Measurements from ENCODE around the gene SPTBN5. TPM values are rescaled to one million over a fixed set of nuclear protein-coding genes. Genes with fewer than 3 reads are reported as not detected.
A peak's percentile ranks its signal among the peaks of the same experiment; 100 is the strongest.

SPTBN5 gene
- total and polyA plus RNA-seq, 4 donors = 1.6 to 3.5 (median 1.9) TPM

- no peaks in the 10 kb centered on the region for H3K27me3 ChIP-seq (ENCODE audit: control insufficient read depth in 3 of 3, insufficient read depth in 3 of 3, low read length in 2 of 3)
- peaks cover 0 to 22% (median 2%) of the 10 kb centered on the region in 4 donors for H3K36me3 ChIP-seq (ENCODE audit: control insufficient read depth in 4 of 4, insufficient read depth in 4 of 4, low read length in 4 of 4)
- TF ChIP-seq CTCF (IDR thresholded peaks at IDR 0.05; ENCODE audit: control extremely low read depth, extremely low read depth) = no peak
- WGBS, 2 donors = 73 to 87% methylated on average over 9 of the region's 9 CpGs
- H3K9me3 ChIP-seq (ENCODE audit: control insufficient read depth in 4 of 4, insufficient read depth in 3 of 4, low read length in 3 of 4) = no peaks in the 10 kb centered on the region
- peaks cover 0 to 39% (median 13%) of the 10 kb centered on the region in 5 donors for H3K4me1 ChIP-seq (ENCODE audit: control insufficient read depth in 5 of 5, insufficient read depth in 5 of 5, low read length in 5 of 5)
- ATAC-seq (ENCODE audit: insufficient read depth, low FRiP score) = no peak
- DNase-seq = no peak
- H3K4me3 ChIP-seq = no peak overlapping the region
- no peak overlapping the region for H3K9ac ChIP-seq (ENCODE audit: insufficient read depth in 1 of 2, low read length in 2 of 2)
- H3K27ac ChIP-seq (ENCODE audit: low read depth in 1 of 2, low read length in 1 of 2) = peak overlapping the region in 1 of 2 donors; percentile 71
Observed at GRCh38 chr15:41921167-41921566, 27.3 kb upstream of the SPTBN5 start.

- ATAC-seq (ENCODE audit: insufficient read depth, low FRiP score) (no peak), DNase-seq (peak in 1 of 3 donors; percentile 31)
- 49 to 67% methylated on average over 3 of the region's 3 CpGs for WGBS, 2 donors
- peaks cover 0 to 24% (median 2%) of the 10 kb centered on the region in 4 donors for H3K36me3 ChIP-seq (ENCODE audit: control insufficient read depth in 4 of 4, insufficient read depth in 4 of 4, low read length in 4 of 4)
- no peaks in the 10 kb centered on the region for H3K9me3 ChIP-seq (ENCODE audit: control insufficient read depth in 4 of 4, insufficient read depth in 3 of 4, low read length in 3 of 4)
- H3K9ac ChIP-seq (ENCODE audit: insufficient read depth in 1 of 2, low read length in 2 of 2) = no peak overlapping the region
- peak overlapping the region in 1 of 2 donors; percentile 80 for H3K27ac ChIP-seq (ENCODE audit: low read depth in 1 of 2, low read length in 1 of 2)
- H3K4me3 ChIP-seq = no peak overlapping the region
- no peak for TF ChIP-seq CTCF (IDR thresholded peaks at IDR 0.05; ENCODE audit: control extremely low read depth, extremely low read depth)
- peaks cover 0 to 43% (median 7%) of the 10 kb centered on the region in 5 donors for H3K4me1 ChIP-seq (ENCODE audit: control insufficient read depth in 5 of 5, insufficient read depth in 5 of 5, low read length in 5 of 5)
- no peaks in the 10 kb centered on the region for H3K27me3 ChIP-seq (ENCODE audit: control insufficient read depth in 3 of 3, insufficient read depth in 3 of 3, low read length in 2 of 3)
Observed at GRCh38 chr15:41919954-41920538, 26.2 kb upstream of the SPTBN5 start.

GRCh38 chr15:41919201-41919820 lies 25.5 kb upstream of the SPTBN5 start:
- ATAC-seq (ENCODE audit: insufficient read depth, low FRiP score) (no peak), DNase-seq (no peak)
- 90 to 93% methylated on average over 30 of the region's 30 CpGs for WGBS, 2 donors
- peaks cover 0 to 23% (median 0%) of the 10 kb centered on the region in 4 donors for H3K36me3 ChIP-seq (ENCODE audit: control insufficient read depth in 4 of 4, insufficient read depth in 4 of 4, low read length in 4 of 4)
- H3K9me3 ChIP-seq (ENCODE audit: control insufficient read depth in 4 of 4, insufficient read depth in 3 of 4, low read length in 3 of 4) = no peaks in the 10 kb centered on the region
- H3K27me3 ChIP-seq (ENCODE audit: control insufficient read depth in 3 of 3, insufficient read depth in 3 of 3, low read length in 2 of 3) = no peaks in the 10 kb centered on the region
- peak overlapping the region in 1 of 2 donors; percentile 80 for H3K27ac ChIP-seq (ENCODE audit: low read depth in 1 of 2, low read length in 1 of 2)
- H3K9ac ChIP-seq (ENCODE audit: insufficient read depth in 1 of 2, low read length in 2 of 2) = no peak overlapping the region
- H3K4me1 ChIP-seq (ENCODE audit: control insufficient read depth in 5 of 5, insufficient read depth in 5 of 5, low read length in 5 of 5) = peaks cover 0 to 43% (median 7%) of the 10 kb centered on the region in 5 donors
- TF ChIP-seq CTCF (IDR thresholded peaks at IDR 0.05; ENCODE audit: control extremely low read depth, extremely low read depth) = no peak
- H3K4me3 ChIP-seq = no peak overlapping the region

All from lung (tissue), 12 donors.